K562 (cell line): Measurements from ENCODE around the gene ADGRG1. TPM values are rescaled to one million over a fixed set of nuclear protein-coding genes. Genes with fewer than 3 reads are reported as not detected.
A peak's percentile ranks its signal among the peaks of the same experiment; 100 is the strongest.

Source experiments
- ATAC-seq: fragments of 200-7000 bp; cut with Tn5 transposase; 3 replicates; pipeline ENCODE4 v1.9.1; 2020; ENCODE audit warnings: moderate library complexity
- Bru-seq: library from RNA; stranded (reverse); fragments of 400-500 nt; gene quantifications from one replicate; lab custom pipeline; 2021; lab: Mats Ljungman, UMichigan
- BruChase-seq, 2 experiments: library from RNA; stranded (reverse); fragments of 400-500 nt; gene quantifications; one replicate each; lab custom pipeline; 2021; lab: Mats Ljungman, UMichigan
- BruUV-seq: library from RNA; stranded (reverse); fragments of 400-500 nt; replicated peaks from 2 replicates; lab custom pipeline; 2021; lab: Mats Ljungman, UMichigan
- CTCF ChIA-PET: fragments of 300-600 bp; formaldehyde crosslinking; extraction: SDS; loops from one replicate; lab custom pipeline; 2021; ENCODE audit warnings: low intra/inter-chr PET ratio; lab: Yijun Ruan, JAX
- POLR2A ChIA-PET: fragments of 300-600, 350-650 bp; sonication (Branson Sonifier 250); formaldehyde crosslinking; extraction: SDS; loops from one replicate; lab custom pipeline; 2021; ENCODE audit warnings: antibody characterized with exemption, inconsistent platforms; lab: Yijun Ruan, JAX
- DNase-seq, 4 experiments: peaks; one replicate each; pipeline versions ENCODE4 v3.0.0 to v3.0.0-alpha.2; 2011 to 2018; ENCODE audit warnings: low spot score in 3 of 4, mixed read lengths in 3 of 4; ENCODE audit errors: extremely low read depth in 1 of 4
- FAIRE-seq: peaks from 2 replicates; lab custom pipeline; 2011; peaks lifted over from hg19 to GRCh38; lab: Jason Lieb, UNC
- H2AFZ ChIP-seq: 2 replicates; pipeline ENCODE4 v1.6.0; 2011; ENCODE audit warnings: low read depth, low read length, control low read depth, inconsistent platforms
- H3K27ac ChIP-seq: fragments of 200-600 bp; 3 replicates; pipeline ENCODE4 v1.8.0; 2011; ENCODE audit warnings: low read depth, mild to moderate bottlenecking, control low read depth, inconsistent platforms, low read length, moderate library complexity, mixed read lengths; ENCODE audit errors: extremely low read depth
- H3K27me3 ChIP-seq, 2 experiments: fragments of 300-600 bp in 1 of 2; 2 replicates in 1 of 2; 3 replicates in 1 of 2; pipeline versions ENCODE4 v1.6.0 to v1.8.0; 2011; ENCODE audit warnings: inconsistent platforms in 2 of 2, low read length in 2 of 2, mild to moderate bottlenecking in 1 of 2, mixed read lengths in 1 of 2, moderate library complexity in 1 of 2; ENCODE audit not compliant: control insufficient read depth in 2 of 2, insufficient read depth in 2 of 2
- H3K36me3 ChIP-seq: fragments of 300-600 bp; 3 replicates; pipeline ENCODE4 v1.8.0; 2011; ENCODE audit warnings: mild to moderate bottlenecking, low read length, inconsistent platforms; ENCODE audit not compliant: control insufficient read depth, insufficient read depth
- H3K4me1 ChIP-seq, 2 experiments: fragments of 200-600 bp in 1 of 2; replicated peaks in 1 of 2; 2 replicates in 1 of 2; 3 replicates in 1 of 2; pipeline versions ENCODE4 v1.5.1 to v1.8.0; 2011; ENCODE audit warnings: inconsistent platforms in 2 of 2, low read length in 2 of 2, mild to moderate bottlenecking in 1 of 2, mixed read lengths in 1 of 2, moderate library complexity in 1 of 2; ENCODE audit not compliant: control insufficient read depth in 2 of 2, insufficient read depth in 2 of 2
- H3K4me2 ChIP-seq: 2 replicates; pipeline ENCODE4 v1.6.1; 2011; ENCODE audit warnings: low read length, control low read depth, inconsistent platforms, mixed read lengths; ENCODE audit not compliant: insufficient read depth
- H3K4me3 ChIP-seq: fragments of 200-600 bp; sonication (generic), shearing (Covaris generic); 2 replicates; pipeline ENCODE4 v1.5.1; 2016; ENCODE audit warnings: control low read depth, inconsistent platforms
- H3K79me2 ChIP-seq: fragments of 200-600 bp; 3 replicates; pipeline ENCODE4 v1.8.0; 2011; ENCODE audit warnings: low read length, inconsistent platforms; ENCODE audit not compliant: control insufficient read depth, insufficient read depth
- H3K9ac ChIP-seq, 2 experiments: 2 replicates each; pipeline versions ENCODE4 v1.6.0 to v1.6.1; 2011; ENCODE audit warnings: low read depth in 2 of 2, low read length in 2 of 2, control low read depth in 1 of 2, inconsistent platforms in 1 of 2, mild to moderate bottlenecking in 1 of 2, mixed read lengths in 1 of 2; ENCODE audit not compliant: insufficient read depth in 1 of 2
- H3K9me1 ChIP-seq: one replicate; pipeline ENCODE4 v1.6.0; 2011; ENCODE audit warnings: inconsistent platforms, mild to moderate bottlenecking, low read length, moderate library complexity; ENCODE audit not compliant: control insufficient read depth, insufficient read depth
- H3K9me3 ChIP-seq: replicated peaks from 2 replicates; pipeline ENCODE4 v1.5.1; 2011; ENCODE audit warnings: low read depth, low read length, inconsistent platforms; ENCODE audit not compliant: control insufficient read depth, insufficient read depth
- H4K20me1 ChIP-seq: replicated peaks from 2 replicates; pipeline ENCODE4 v1.6.1; 2011; ENCODE audit warnings: low read length, inconsistent platforms, mixed read lengths; ENCODE audit not compliant: control insufficient read depth, insufficient read depth
- E2F3 ChIP-seq: fragments of 250-450 bp; sonication (Bioruptor Pico); IDR thresholded peaks from 2 replicates; pipeline ENCODE4 v1.4.0; 2020; ENCODE audit warnings: mild to moderate bottlenecking
- ILF3 ChIP-seq: fragments of 450-650 bp; IDR thresholded peaks from 2 replicates; pipeline ENCODE4 v1.6.1; 2018; ENCODE audit warnings: antibody characterized with exemption, mild to moderate bottlenecking, moderate library complexity, borderline replicate concordance
- IRF1 ChIP-seq: sonication (generic); formaldehyde crosslinking; IDR thresholded peaks from 2 replicates; pipeline ENCODE4 v1.8.0; 2022; ENCODE audit warnings: missing genetic modification reagents, mild to moderate bottlenecking, borderline replicate concordance
- KLF6 ChIP-seq: fragments of 250-450 bp; sonication (Bioruptor Pico); IDR thresholded peaks from 2 replicates; pipeline ENCODE4 v1.4.0; 2020; ENCODE audit warnings: mild to moderate bottlenecking, moderate library complexity, borderline replicate concordance
- MECOM ChIP-seq: fragments of 250-450 bp; sonication (Bioruptor Pico); IDR thresholded peaks from 2 replicates; pipeline ENCODE4 v1.8.0; 2022; ENCODE audit warnings: inconsistent platforms
- U2AF1 ChIP-seq: fragments of 200-400 bp; formaldehyde crosslinking; optimal IDR thresholded peaks from 2 replicates; pipeline ENCODE3; 2017; ENCODE audit warnings: mild to moderate bottlenecking, low read depth, low read length, moderate library complexity
- ZBTB34 ChIP-seq: fragments of 250-450 bp; sonication (Bioruptor Pico); IDR thresholded peaks from 2 replicates; pipeline ENCODE4 v1.8.0; 2021; ENCODE audit warnings: mild to moderate bottlenecking, moderate library complexity
- ZNF3 ChIP-seq: fragments of 250-450 bp; sonication (Bioruptor Pico); IDR thresholded peaks from 2 replicates; pipeline ENCODE4 v1.5.0; 2021; ENCODE audit warnings: mild to moderate bottlenecking, moderate library complexity
- ZNF592 ChIP-seq: fragments of 450-650 bp; IDR thresholded peaks from 2 replicates; pipeline ENCODE4 v1.6.1; 2017; ENCODE audit warnings: antibody characterized with exemption, mild to moderate bottlenecking
- WGBS: fragments of 100-300 bp; shearing (Covaris generic); methylation state at CpG from one replicate; pipeline ENCODE4 v1.1.6; 2016; ENCODE audit warnings: low coverage, mixed read lengths; ENCODE audit not compliant: insufficient coverage; ENCODE audit errors: missing lambda C conversion rate; 5-methylcytosine and 5-hydroxymethylcytosine counted together
- in situ Hi-C: fragments of 300-500 bp; cut with MboI; formaldehyde crosslinking; loops from 4 replicates; pipeline ENCODE4 v1.15.0; 2018; ENCODE audit warnings: inconsistent platforms, mixed read lengths
- intact Hi-C: fragments of 100-400 bp; cut with micrococcal nuclease; formaldehyde crosslinking; loops from 2 replicates; pipeline ENCODE4 v1.14.2; 2022
- long read RNA-seq, 3 experiments: library from polyadenylated mRNA in 2 of 3; library from RNA in 1 of 3; unstranded in 2 of 3; stranded (forward) in 1 of 3; transcript quantifications; one replicate each; pipeline ENCODE4 v2.0.0, GENCODE V29; 2019 to 2022
- polyA minus RNA-seq, 3 experiments: library from RNA; depleted of rRNA, polyadenylated mRNA; stranded (reverse); fragments of >200 nt; gene quantifications; 2 replicates each; pipeline ENCODE4 v1.2.3, GENCODE V29; 2011
- polyA plus RNA-seq, 8 experiments: library from polyadenylated mRNA; depleted of rRNA in 4 of 8; stranded (reverse) in 5 of 8; unstranded in 3 of 8; fragments of >200 nt; fragmentation: Nextera tagmentation in 2 of 8; fragmentation: Illumina TruSeq in 1 of 8; extraction: Ambion mirVana in 2 of 8; extraction: Trizol in 1 of 8; gene quantifications; 2 replicates each; pipeline versions ENCODE4 v1.2.1 to v1.2.3, GENCODE V29; 2011 to 2014; ENCODE audit warnings: inconsistent platforms in 1 of 8, missing spikeins in 1 of 8
- total RNA-seq, 7 experiments: library from RNA; depleted of rRNA in 6 of 7; stranded (reverse); fragments of >200 nt in 6 of 7; fragmentation: Illumina TruSeq in 2 of 7; extraction: Trizol in 2 of 7; gene quantifications; 2 replicates each; pipeline versions ENCODE4 v1.2.1 to v1.2.3, GENCODE V29; 2011 to 2021; ENCODE audit warnings: low replicate concordance in 1 of 7

Gene ADGRG1
- total RNA-seq (2011; cell fraction: chromatin; rRNA removed; ENCODE audit: low replicate concordance), result 0.81 and 1.3 TPM in 2 replicates
- total RNA-seq (2011; cell fraction: nucleolus; rRNA removed), result 0.79 and 1.0 TPM in 2 replicates
- 0.81 and 2.1 TPM in 2 replicates for total RNA-seq (2011; cell fraction: nucleoplasm; rRNA removed)
- not detected in 2 replicates for total RNA-seq (2014; rRNA removed)
- not detected in 2 replicates for total RNA-seq (2014; rRNA removed; fragmentation: Illumina TruSeq; extraction: Trizol)
- total RNA-seq (2015; rRNA removed; fragmentation: Illumina TruSeq; extraction: Trizol), result not detected in 2 replicates
- total RNA-seq (2021), result 0.31 TPM in 1 of 2 replicates, not detected in the other
- polyA plus RNA-seq (2011; rRNA removed), result 0.04 and 0.57 TPM in 2 replicates
- polyA plus RNA-seq (2011; cell fraction: cytosol; rRNA removed), result 0.12 and 0.15 TPM in 2 replicates
- 0.70 and 0.81 TPM in 2 replicates for polyA plus RNA-seq (2011; cell fraction: nucleus; rRNA removed)
- polyA plus RNA-seq (2012), result 0.39 and 0.44 TPM in 2 replicates
- 0.16 and 0.29 TPM in 2 replicates for polyA plus RNA-seq (2014; fragmentation: Illumina TruSeq; extraction: Trizol)
- not detected for polyA plus RNA-seq (2014; fragmentation: Nextera tagmentation; extraction: Ambion mirVana)
- polyA plus RNA-seq (2014; rRNA removed), result 0.34 TPM in 1 of 2 replicates, not detected in the other
- 0.18 TPM in 2 replicates for polyA minus RNA-seq (2011; rRNA and poly(A)+ RNA removed)
- not detected in 2 replicates for polyA minus RNA-seq (2011; cell fraction: cytosol; rRNA and poly(A)+ RNA removed)
- 0.33 TPM in 1 of 2 replicates, not detected in the other for polyA minus RNA-seq (2011; cell fraction: nucleus; rRNA and poly(A)+ RNA removed)
- percentile 13 among the genes with signal in this experiment for Bru-seq, nascent RNA
- BruChase-seq, experiment 1, labeled RNA remaining after a 2-hour chase, result percentile 8 among the genes with signal in this experiment
- BruChase-seq, experiment 2, labeled RNA remaining after a 6-hour chase, result percentile 16 among the genes with signal in this experiment
- long read RNA-seq, experiment 1, result 0 reads
- long read RNA-seq, experiment 2, partial matches to known transcripts, result 0 of 1 reads
- long read RNA-seq, experiment 2, other reads (novel, unspliced or antisense), result 1 of 1 reads
- long read RNA-seq, experiment 3, result 0 reads

- CTCF ChIA-PET, result interaction anchor here (0.7 to 0.8 kb wide), 2 partner anchors 19 to 21 kb away, joined by 3 read pairs; no protein-coding TSS in a partner anchor
- DNase-seq, result peak; percentile 86 to 94 (median 92)
- no peak within 1 kb of the TSS; the same call in 2 of the 3 replicates for H3K27ac ChIP-seq
- peak; percentile 95 for ATAC-seq
- no peak within 1 kb of the TSS for H3K4me3 ChIP-seq
- no peaks in the 10 kb centered on the region for H3K9me3 ChIP-seq
- 10% methylated on average over 28 of the region's 32 CpGs for WGBS
- intact Hi-C loops (no loop called here), in situ Hi-C loops (no loop called here)
- FAIRE-seq, result peak; percentile 90
- peaks cover 10 to 42% of the 10 kb centered on the region in 2 experiments; a peak in 4 of 5 replicates for H3K4me1 ChIP-seq
- H3K79me2 ChIP-seq, result no peaks in the 10 kb centered on the region
- H3K9me1 ChIP-seq, result no peaks in the 10 kb centered on the region
- H2AFZ ChIP-seq, result no peak within 1 kb of the TSS; the same call in 1 of the 2 replicates
- H3K4me2 ChIP-seq, result peak within 1 kb of the TSS; percentile 60
- H4K20me1 ChIP-seq, result 0 out of 2 replicates have a peak, but pooled peaks cover 2% of the 10 kb centered on the region
- no peaks in the 10 kb centered on the region for H3K36me3 ChIP-seq
- H3K27me3 ChIP-seq, result peaks cover 0 to 65% of the 10 kb centered on the region in 2 experiments; a peak in 2 of 5 replicates
- POLR2A ChIA-PET, result interaction anchor here (0.5 to 1.0 kb wide), 2 partner anchors 8 to 19 kb away, joined by 3 to 4 read pairs; no protein-coding TSS in a partner anchor
- no TSS peak for BruUV-seq
- H3K9ac ChIP-seq, result peak within 1 kb of the TSS in 1 of 2 experiments; percentile 70; a peak in 2 of 4 replicates
- TF ChIP-seq ILF3 (no peak), U2AF1 (no peak), ZNF3 (CRISPR knock-in tag) (no peak), IRF1 (CRISPR knock-in tag) (no peak), KLF6 (CRISPR knock-in tag) (no peak), ZNF592 (no peak), MECOM (no peak), E2F3 (CRISPR knock-in tag) (no peak), ZBTB34 (CRISPR knock-in tag) (no peak)
Measured at GRCh38 chr16:57628008-57628781, at the start of gene ADGRG1. TSS of gene ADGRG1 (plus strand) at chr16:57628630. CDS start at chr16:57650288, 21,658 bp downstream.
